CD4-positive, alpha-beta T cell treated with Interleukin-17A for 4 hours (primary cell): ENCODE measurements around the gene STAB2.
"Not testable (repeated sequence)": the region's sequence is repeated elsewhere in the genome, so short reads cannot be mapped to it uniquely, and the experiment has no call there.

Experiments used
- DNase-seq: peaks from one replicate; pipeline ENCODE4 v3.0.0-alpha.2; 2020; ENCODE audit warnings: mixed read lengths

STAB2 gene

GRCh38 chr12:103786201-103786600, 199.1 kb downstream of the STAB2 start:
- no peak for DNase-seq

- DNase-seq, result no peak
Measured at GRCh38 chr12:103791350-103791920, 204.4 kb downstream of the STAB2 start.

- DNase-seq, result no peak
Measured at GRCh38 chr12:103793046-103793445, 206.0 kb downstream of the STAB2 start.

- DNase-seq, result no peak
Measured at GRCh38 chr12:103793512-103794045, 206.5 kb downstream of the STAB2 start.

GRCh38 chr12:103794309-103795213, 207.5 kb downstream of the STAB2 start:
- DNase-seq, result no peak

- DNase-seq, result no peak
Measured at GRCh38 chr12:103798586-103798985, 211.5 kb downstream of the STAB2 start.

- no peak for DNase-seq
Measured at GRCh38 chr12:103799504-103799856, 212.4 kb downstream of the STAB2 start.

GRCh38 chr12:103799857-103800771, 213.0 kb downstream of the STAB2 start:
- DNase-seq, result no peak

- DNase-seq, result no peak
Measured at GRCh38 chr12:103801709-103802585, 214.9 kb downstream of the STAB2 start.

GRCh38 chr12:103802586-103802886, 215.5 kb downstream of the STAB2 start:
- DNase-seq, result no peak

GRCh38 chr12:103803847-103804246, 216.8 kb downstream of the STAB2 start:
- DNase-seq, result no peak

- DNase-seq, result no peak
Measured at GRCh38 chr12:103805655-103806360, 218.7 kb downstream of the STAB2 start.

- no peak for DNase-seq
Measured at GRCh38 chr12:103806803-103807202, 219.7 kb downstream of the STAB2 start.

- no peak for DNase-seq
Measured at GRCh38 chr12:103807561-103808238, 220.6 kb downstream of the STAB2 start.

GRCh38 chr12:103808239-103808880, 221.3 kb downstream of the STAB2 start:
- DNase-seq, result no peak

GRCh38 chr12:103809154-103809553, 222.1 kb downstream of the STAB2 start:
- no peak for DNase-seq

- DNase-seq, result not testable (repeated sequence)
Measured at GRCh38 chr12:103809639-103810038, 222.6 kb downstream of the STAB2 start.

- no peak for DNase-seq
Measured at GRCh38 chr12:103810111-103810510, 223.0 kb downstream of the STAB2 start.

- DNase-seq, result no peak
Measured at GRCh38 chr12:103811791-103812190, 224.7 kb downstream of the STAB2 start.

GRCh38 chr12:103812789-103813188, 225.7 kb downstream of the STAB2 start:
- no peak for DNase-seq
